ENCODE measurements around the gene ATP4A.

ATP4A gene

GRCh38 chr19:35565016-35565856, 1.8 kb upstream of the ATP4A start:
- DNase-seq, result no peak

DNA sequence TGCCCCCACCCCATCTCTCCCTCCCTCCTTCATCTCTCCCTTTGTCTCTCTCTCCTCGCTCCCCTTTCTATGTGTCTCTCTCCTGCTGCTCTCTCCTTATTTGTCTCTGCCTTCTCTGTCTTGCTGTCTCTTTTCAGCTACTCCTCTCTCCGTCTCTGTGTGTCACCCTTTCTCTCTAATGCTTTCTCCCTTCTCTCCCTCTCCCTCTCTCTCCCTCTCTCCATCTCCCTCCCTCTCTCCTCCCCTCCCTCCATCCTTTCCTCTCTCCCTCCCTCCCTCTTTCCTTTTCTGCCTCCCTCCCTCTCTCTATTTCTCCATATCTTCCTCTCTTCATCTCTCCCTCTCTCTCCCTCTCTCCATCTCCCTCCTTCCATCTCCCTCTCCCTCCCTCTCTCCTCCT, 682 bp downstream of the ATP4A start:
- no peak for DNase-seq

DNA sequence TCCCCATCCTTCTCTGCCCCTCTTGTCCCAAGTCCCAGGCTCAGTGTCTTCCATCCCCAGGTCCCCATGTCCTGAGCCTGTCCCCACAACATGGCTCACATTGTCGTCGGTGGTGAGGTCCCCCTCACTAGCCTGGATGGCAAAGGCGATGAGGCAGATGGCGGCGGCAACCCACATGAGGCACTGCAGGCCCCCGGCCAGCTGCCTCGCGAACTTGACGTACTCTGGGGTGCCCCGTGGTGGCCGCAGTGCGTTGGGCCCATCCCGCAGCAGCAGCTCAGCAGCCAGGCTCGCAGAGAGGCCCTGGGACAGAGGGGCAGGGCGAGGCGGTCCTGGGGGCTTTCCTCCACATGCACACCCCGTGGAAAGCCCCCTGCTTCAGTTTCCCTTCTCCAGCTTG, 1.1 kb downstream of the ATP4A start:
- no peak for DNase-seq

GRCh38 chr19:35561436-35561835, 2.0 kb downstream of the ATP4A start:
- DNase-seq, result no peak

DNA sequence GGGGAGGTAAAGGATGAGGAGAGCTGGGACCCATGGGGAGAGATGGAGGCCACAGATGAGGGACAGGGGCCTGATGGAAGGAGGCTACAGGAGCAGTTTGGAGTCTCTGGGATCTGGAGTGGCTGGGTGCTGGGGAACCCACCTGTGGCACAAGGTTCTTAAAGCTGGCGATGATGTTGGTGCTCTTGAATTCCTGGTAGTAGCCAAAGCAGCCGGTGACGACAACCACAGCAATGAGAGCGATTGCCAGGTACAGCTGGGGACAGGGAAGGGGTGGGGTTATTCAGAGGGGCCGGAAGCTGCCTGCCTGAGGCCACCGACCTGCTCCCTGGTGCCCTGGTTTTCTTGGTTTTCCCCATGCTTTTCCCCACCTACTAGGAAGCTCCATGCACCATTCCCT, 2.8 kb downstream of the ATP4A start:
- no peak for DNase-seq

GRCh38 chr19:35560271-35560670, 3.2 kb downstream of the ATP4A start:
- no peak for DNase-seq

- DNase-seq, result no peak
Measured at GRCh38 chr19:35559781-35560180, 3.7 kb downstream of the ATP4A start.

GRCh38 chr19:35559281-35559659, 4.2 kb downstream of the ATP4A start:
- DNase-seq, result no peak

DNA sequence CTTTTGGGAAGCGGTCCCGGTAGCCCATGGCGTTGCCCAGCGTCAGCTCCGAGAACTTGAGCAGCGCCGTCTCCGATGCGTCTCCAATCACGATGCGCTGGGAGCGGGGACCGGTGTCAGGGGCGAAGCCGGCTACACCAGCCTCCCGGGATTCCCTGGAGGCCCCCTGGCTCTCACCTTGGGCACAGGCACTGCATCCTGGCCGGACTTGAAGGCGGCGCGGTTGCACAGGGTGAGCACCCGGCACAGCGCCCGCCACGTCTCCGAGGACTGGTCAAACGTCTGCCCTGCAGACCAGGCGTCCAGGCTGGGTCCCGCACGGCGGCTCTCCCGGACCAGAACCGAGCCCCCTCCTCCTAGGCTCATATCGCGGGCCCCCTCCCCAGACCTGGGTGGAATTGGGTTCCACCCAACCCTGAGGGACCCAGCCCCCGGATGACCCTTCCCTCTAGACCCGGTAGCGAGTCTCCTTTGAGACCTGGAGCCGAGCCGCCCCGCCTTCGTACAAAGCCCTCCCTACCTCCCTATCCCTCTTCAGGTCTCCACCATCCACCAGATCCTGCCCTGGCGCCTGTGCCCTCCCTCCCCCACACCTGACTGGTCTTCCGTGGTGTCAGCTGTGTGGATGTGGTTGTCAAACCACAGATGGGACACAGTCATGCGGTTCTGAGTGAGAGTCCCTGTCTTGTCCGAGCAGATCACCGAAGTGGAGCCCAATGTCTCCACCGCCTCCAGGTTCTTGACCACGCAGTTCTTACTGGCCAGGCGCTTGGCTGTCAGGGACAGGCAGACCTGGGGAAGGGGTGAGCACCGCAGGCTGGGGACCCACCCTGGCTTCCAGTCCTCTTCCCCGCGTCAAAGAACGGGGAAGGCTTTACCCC, 4.8 kb downstream of the ATP4A start:
- no peak for DNase-seq

- DNase-seq, result no peak
Measured at GRCh38 chr19:35557539-35558399, 5.7 kb downstream of the ATP4A start.

- no peak for DNase-seq
Measured at GRCh38 chr19:35556846-35557538, 6.5 kb downstream of the ATP4A start.

DNA sequence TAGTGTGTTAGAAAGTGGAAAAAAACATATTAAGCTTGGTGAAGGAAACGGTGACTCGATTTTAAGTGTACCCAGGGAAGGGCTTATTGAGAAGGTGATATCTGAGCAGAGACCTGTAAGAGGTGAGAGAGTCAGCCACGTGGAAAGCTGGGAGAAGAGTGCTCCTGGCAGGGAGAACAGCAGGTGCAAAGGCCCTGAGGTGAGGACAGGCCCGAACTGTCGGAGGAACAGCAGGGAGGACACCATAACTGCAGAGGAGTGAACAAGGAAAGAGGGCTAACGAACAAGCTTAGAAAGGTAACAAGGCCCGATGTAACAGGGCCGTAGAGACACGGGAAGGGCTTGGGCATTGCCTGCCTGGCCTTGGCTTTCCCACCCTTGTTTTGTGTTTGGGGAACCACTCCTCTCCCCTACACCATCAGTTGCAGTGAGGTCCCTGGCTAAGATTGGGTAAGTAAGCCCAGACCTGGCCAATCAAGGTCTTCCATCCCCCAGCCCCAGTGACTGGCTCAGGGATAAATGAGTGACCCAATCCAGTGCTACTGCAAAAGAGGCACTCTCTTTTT, 7.3 kb downstream of the ATP4A start:
- no peak for DNase-seq

- DNase-seq, result peak; percentile 11
Measured at GRCh38 chr19:35555301-35556005, 8.0 kb downstream of the ATP4A start.

DNA sequence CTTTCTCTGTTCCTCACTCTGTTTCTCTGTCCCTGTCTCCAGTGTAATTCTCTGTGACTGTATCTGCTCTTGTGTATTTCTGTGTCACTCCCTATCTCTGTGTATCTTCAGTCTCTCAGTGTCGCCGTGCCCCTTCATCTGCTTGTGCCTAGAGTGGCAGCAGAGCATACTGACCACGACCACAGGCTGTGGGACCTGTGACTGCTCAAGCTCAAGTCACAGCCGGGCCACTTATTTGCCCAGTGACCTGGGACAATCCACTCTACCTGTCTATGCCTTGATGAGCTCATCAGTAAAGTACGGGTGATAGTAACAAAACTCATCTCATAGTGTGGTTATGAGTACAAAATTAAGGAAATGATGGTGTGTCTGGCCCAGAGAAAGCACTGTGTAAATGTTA, 9.4 kb downstream of the ATP4A start:
- no peak for DNase-seq

GRCh38 chr19:35553385-35554000, 10.0 kb downstream of the ATP4A start:
- DNase-seq, result no peak

GRCh38 chr19:35552534-35553384, 10.7 kb downstream of the ATP4A start:
- no peak for DNase-seq

DNA sequence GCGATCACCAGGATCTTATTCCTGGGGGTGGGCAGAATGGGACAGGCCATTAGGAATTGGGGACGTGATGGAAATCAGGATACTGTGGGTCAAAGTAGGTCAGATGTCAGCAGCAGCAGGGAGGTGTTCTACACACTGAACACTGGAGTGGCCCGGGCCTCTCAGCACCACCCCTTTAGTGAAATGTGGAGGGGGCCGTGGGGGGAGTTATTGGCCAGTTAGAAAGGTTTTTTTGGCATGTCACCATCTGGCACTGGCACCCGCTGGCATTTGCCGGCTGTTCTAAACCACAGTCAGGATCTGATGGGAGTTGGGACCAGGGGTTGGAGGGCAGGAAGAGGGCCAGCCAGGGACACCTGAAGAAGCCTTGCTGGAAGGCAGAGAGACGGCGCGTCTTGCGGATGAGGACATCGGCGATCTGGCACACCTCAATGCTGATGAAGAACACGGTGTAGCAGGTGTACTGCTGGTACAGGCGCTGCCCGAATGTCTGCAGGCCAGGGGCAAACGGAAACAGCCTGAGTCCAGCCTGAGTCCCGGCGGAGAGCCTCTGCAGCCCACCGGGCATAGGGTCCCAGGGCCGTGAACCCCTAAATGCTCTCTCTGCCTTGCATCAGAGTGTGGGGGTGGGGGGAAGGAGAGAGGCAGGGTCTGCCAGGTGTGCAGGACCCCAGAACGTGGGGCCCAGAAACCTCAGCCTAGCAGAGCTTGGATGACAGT, 12.2 kb downstream of the ATP4A start:
- DNase-seq, result no peak

GRCh38 chr19:35549879-35550523, 13.5 kb downstream of the ATP4A start:
- DNase-seq, result no peak

Measured in HCEC 1CT (cell line).